GM23338 (cell line): ENCODE results near the gene CFAP100. TPM values are rescaled to one million over a fixed set of nuclear protein-coding genes. Genes with fewer than 3 reads are reported as not detected.

ENCODE experiments used
- ATAC-seq: fragments of 200-7000 bp; cut with Tn5 transposase; 3 replicates; pipeline ENCODE4 v1.9.1; 2020
- DNase-seq: peaks from one replicate; pipeline ENCODE4 v3.0.0-alpha.2; 2015; ENCODE audit warnings: low spot score
- H2AFZ ChIP-seq: fragments of 200-600 bp; sonication (generic); 2 replicates; pipeline ENCODE4 v1.8.0; 2016; ENCODE audit warnings: antibody characterized with exemption, mild to moderate bottlenecking, moderate library complexity
- H3F3A ChIP-seq: fragments of 200-600 bp; sonication (generic); replicated peaks from 2 replicates; pipeline ENCODE4 v1.8.0; 2017; ENCODE audit warnings: antibody characterized with exemption, mixed run types, low read depth
- H3K27ac ChIP-seq: fragments of 200-600 bp; sonication (generic); 2 replicates; pipeline ENCODE4 v1.6.1; 2016; ENCODE audit warnings: low read depth
- H3K27me3 ChIP-seq: fragments of 200-600 bp; sonication (generic); 2 replicates; pipeline ENCODE4 v1.8.0; 2016; ENCODE audit warnings: mild to moderate bottlenecking, mixed run types, moderate library complexity; ENCODE audit not compliant: insufficient read depth
- H3K36me3 ChIP-seq: fragments of 200-600 bp; sonication (generic); 2 replicates; pipeline ENCODE4 v1.8.0; 2016; ENCODE audit warnings: mild to moderate bottlenecking; ENCODE audit not compliant: insufficient read depth
- H3K4me1 ChIP-seq: fragments of 200-600 bp; sonication (generic); 2 replicates; pipeline ENCODE4 v1.8.0; 2016; ENCODE audit warnings: mild to moderate bottlenecking, moderate library complexity; ENCODE audit not compliant: insufficient read depth
- H3K4me2 ChIP-seq: fragments of 200-600 bp; sonication (generic); 2 replicates; pipeline ENCODE4 v1.7.1; 2017; ENCODE audit warnings: mixed run types
- H3K4me3 ChIP-seq: fragments of 200-600 bp; sonication (generic); 2 replicates; pipeline ENCODE4 v1.6.1; 2016; ENCODE audit warnings: mixed run types
- H3K79me2 ChIP-seq: fragments of 200-600 bp; sonication (generic); replicated peaks from 2 replicates; pipeline ENCODE4 v1.8.0; 2017; ENCODE audit warnings: mild to moderate bottlenecking; ENCODE audit not compliant: insufficient read depth
- H3K9me2 ChIP-seq: fragments of 200-600 bp; sonication (generic); 2 replicates; pipeline ENCODE4 v1.8.0; 2017; ENCODE audit not compliant: insufficient read depth
- H4K20me1 ChIP-seq: fragments of 200-600 bp; sonication (generic); replicated peaks from 2 replicates; pipeline ENCODE4 v1.8.0; 2017; ENCODE audit warnings: mild to moderate bottlenecking; ENCODE audit not compliant: insufficient read depth
- H3K27ac Mint-ChIP-seq: 2 replicates; pipeline ENCODE4 v1.8.0; 2020; ENCODE audit warnings: inconsistent platforms, mild to moderate bottlenecking, moderate library complexity, mixed read lengths
- H3K27me3 Mint-ChIP-seq: 3 replicates; pipeline ENCODE4 v1.8.0; 2022; ENCODE audit warnings: low read depth, mild to moderate bottlenecking, moderate library complexity, mixed read lengths, inconsistent platforms; ENCODE audit not compliant: insufficient read depth, poor library complexity
- H3K36me3 Mint-ChIP-seq: 3 replicates; pipeline ENCODE4 v1.8.0; 2021; ENCODE audit warnings: low read depth, mild to moderate bottlenecking, inconsistent platforms, moderate library complexity, mixed read lengths
- H3K4me1 Mint-ChIP-seq: 3 replicates; pipeline ENCODE4 v1.8.0; 2020; ENCODE audit warnings: mild to moderate bottlenecking, inconsistent platforms, mixed read lengths
- H3K4me3 Mint-ChIP-seq: 3 replicates; pipeline ENCODE4 v1.8.0; 2021; ENCODE audit warnings: moderate library complexity, mild to moderate bottlenecking, inconsistent platforms, mixed read lengths
- H3K9me3 Mint-ChIP-seq: 3 replicates; pipeline ENCODE4 v1.8.0; 2020; ENCODE audit warnings: moderate library complexity, mild to moderate bottlenecking, inconsistent platforms, mixed read lengths
- CREB1 ChIP-seq: fragments of 250-450 bp; sonication (Bioruptor Pico); IDR thresholded peaks from 2 replicates; pipeline ENCODE4 v1.5.0; 2020; ENCODE audit warnings: low read depth, mild to moderate bottlenecking, moderate library complexity
- ETS1 ChIP-seq: IDR thresholded peaks from 2 replicates; pipeline ENCODE4 v1.6.1; 2016; ENCODE audit warnings: antibody characterized with exemption
- EZH2 ChIP-seq: fragments of 200-600 bp; sonication (generic); IDR thresholded peaks from one replicate; pipeline ENCODE4 v1.8.0; 2017; ENCODE audit warnings: antibody characterized with exemption, mild to moderate bottlenecking, low read depth; ENCODE audit not compliant: unreplicated experiment
- NANOG ChIP-seq: IDR thresholded peaks from 2 replicates; pipeline ENCODE4 v1.6.1; 2016; ENCODE audit warnings: antibody characterized with exemption, borderline replicate concordance
- STAT1 ChIP-seq: IDR thresholded peaks from one replicate; pipeline ENCODE4 v1.6.1; 2016; ENCODE audit warnings: antibody characterized with exemption; ENCODE audit not compliant: unreplicated experiment
- ZNF114 ChIP-seq: fragments of 250-450 bp; sonication (Bioruptor Pico); IDR thresholded peaks from 2 replicates; pipeline ENCODE4 v1.5.0; 2020; ENCODE audit warnings: mild to moderate bottlenecking, moderate library complexity
- ZNF331 ChIP-seq: fragments of 250-450 bp; sonication (Bioruptor Pico); IDR thresholded peaks from 2 replicates; pipeline ENCODE4 v1.5.0; 2020; ENCODE audit warnings: low read depth, mild to moderate bottlenecking, moderate library complexity
- polyA plus RNA-seq: library from polyadenylated mRNA; unstranded; fragments of >200 nt; fragmentation: Nextera tagmentation; extraction: Ambion mirVana; gene quantifications from 2 replicates; pipeline ENCODE4 v1.2.1, GENCODE V29; 2016
- total RNA-seq: library from RNA; depleted of rRNA; stranded (reverse); fragments of >200 nt; shearing (Covaris generic); gene quantifications from 2 replicates; pipeline ENCODE4 v1.2.3, GENCODE V29; 2014
- TF ChIP-seq, protein P1 (sequence below), 2 experiments: fragments of 200-600 bp in 1 of 2; sonication (generic) in 1 of 2; conservative IDR thresholded peaks; 2 replicates each; pipeline versions ENCODE4 v1.5.1 to v1.6.1; 2016 to 2017; ENCODE audit warnings: antibody characterized with exemption in 2 of 2, low read depth in 2 of 2, mild to moderate bottlenecking in 2 of 2, moderate library complexity in 1 of 2

Gene CFAP100
- total and polyA plus RNA-seq, 2 experiments from 2014 or later, result 0.07 TPM; not detected in 1

- TF ChIP-seq ZNF114 (CRISPR knock-in tag) (no peak), ZNF331 (no peak), EZH2 (no peak), CREB1 (CRISPR knock-in tag) (no peak)
These were observed 18.3 kb upstream of the CFAP100 start (continued) for GRCh38 chr3:126376444-126376843.

- H3F3A ChIP-seq, result no peaks in the 10 kb centered on the region
- no peaks in the 10 kb centered on the region for H3K4me1 ChIP-seq
- Mint-ChIP-seq H3K4me3 (no peak overlapping the region), H3K9me3 (peaks cover 2% of the 10 kb centered on the region; the same call in 1 of the 3 replicates), H3K27me3 (peaks cover 4% of the 10 kb centered on the region), H3K36me3 (no peaks in the 10 kb centered on the region), H3K27ac (no peak overlapping the region), H3K4me1 (peaks cover 15% of the 10 kb centered on the region)
- no peak overlapping the region for H3K27ac ChIP-seq
- DNase-seq (no peak), ATAC-seq (no peak)
- TF ChIP-seq ETS1, result no peak
- no peak for TF ChIP-seq ZNF114 (CRISPR knock-in tag)
- no peak for TF ChIP-seq NANOG
- no peak for TF ChIP-seq STAT1
- TF ChIP-seq, protein P1, sequence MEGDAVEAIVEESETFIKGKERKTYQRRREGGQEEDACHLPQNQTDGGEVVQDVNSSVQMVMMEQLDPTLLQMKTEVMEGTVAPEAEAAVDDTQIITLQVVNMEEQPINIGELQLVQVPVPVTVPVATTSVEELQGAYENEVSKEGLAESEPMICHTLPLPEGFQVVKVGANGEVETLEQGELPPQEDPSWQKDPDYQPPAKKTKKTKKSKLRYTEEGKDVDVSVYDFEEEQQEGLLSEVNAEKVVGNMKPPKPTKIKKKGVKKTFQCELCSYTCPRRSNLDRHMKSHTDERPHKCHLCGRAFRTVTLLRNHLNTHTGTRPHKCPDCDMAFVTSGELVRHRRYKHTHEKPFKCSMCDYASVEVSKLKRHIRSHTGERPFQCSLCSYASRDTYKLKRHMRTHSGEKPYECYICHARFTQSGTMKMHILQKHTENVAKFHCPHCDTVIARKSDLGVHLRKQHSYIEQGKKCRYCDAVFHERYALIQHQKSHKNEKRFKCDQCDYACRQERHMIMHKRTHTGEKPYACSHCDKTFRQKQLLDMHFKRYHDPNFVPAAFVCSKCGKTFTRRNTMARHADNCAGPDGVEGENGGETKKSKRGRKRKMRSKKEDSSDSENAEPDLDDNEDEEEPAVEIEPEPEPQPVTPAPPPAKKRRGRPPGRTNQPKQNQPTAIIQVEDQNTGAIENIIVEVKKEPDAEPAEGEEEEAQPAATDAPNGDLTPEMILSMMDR (conservative IDR thresholded peaks at IDR 0.05; ENCODE audit: low read depth in 2 of 2), result no peak
- H2AFZ ChIP-seq, result no peak overlapping the region
- no peaks in the 10 kb centered on the region for H3K79me2 ChIP-seq
- H3K4me3 ChIP-seq, result no peak overlapping the region
- no peak overlapping the region for H3K4me2 ChIP-seq
- no peaks in the 10 kb centered on the region for H3K36me3 ChIP-seq
- no peaks in the 10 kb centered on the region; the same call in 1 of the 2 replicates for H3K9me2 ChIP-seq
- no peaks in the 10 kb centered on the region for H3K27me3 ChIP-seq
- no peaks in the 10 kb centered on the region for H4K20me1 ChIP-seq
These were observed 17.5 kb upstream of the CFAP100 start for GRCh38 chr3:126377211-126377610.

DNA sequence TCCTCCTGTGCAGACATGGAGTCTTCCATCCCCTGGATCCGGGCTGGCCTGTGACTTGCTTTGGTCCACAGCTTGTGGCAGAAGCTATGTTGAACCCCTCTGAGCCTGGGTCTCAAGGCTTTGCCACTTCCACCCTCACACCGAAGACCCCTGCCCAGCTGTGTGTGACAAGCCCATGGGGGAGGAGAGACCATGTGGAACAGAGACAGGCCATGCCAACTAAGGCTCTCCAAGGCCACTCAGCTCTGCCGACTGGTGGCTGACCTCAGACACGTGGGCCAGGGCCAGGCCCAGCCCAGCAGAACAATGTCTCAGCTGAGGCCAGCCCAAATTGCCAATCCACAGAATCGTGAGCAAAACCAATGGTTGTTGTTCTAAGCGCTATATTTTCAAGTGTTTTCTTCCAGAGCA lies 16.4 kb upstream of the CFAP100 start:
- Mint-ChIP-seq H3K27ac (no peak overlapping the region), H3K4me3 (no peak overlapping the region), H3K9me3 (peaks cover 2% of the 10 kb centered on the region; the same call in 1 of the 3 replicates), H3K4me1 (peaks cover 15% of the 10 kb centered on the region), H3K27me3 (peaks cover 4% of the 10 kb centered on the region), H3K36me3 (no peaks in the 10 kb centered on the region)
- no peak for ATAC-seq
- Histone ChIP-seq H3K9me2 (no peaks in the 10 kb centered on the region; the same call in 1 of the 2 replicates), H3F3A (no peaks in the 10 kb centered on the region), H3K4me3 (no peak overlapping the region), H2AFZ (no peak overlapping the region), H3K4me1 (no peaks in the 10 kb centered on the region), H3K27me3 (no peaks in the 10 kb centered on the region), H3K79me2 (no peaks in the 10 kb centered on the region), H3K4me2 (no peak overlapping the region), H3K36me3 (no peaks in the 10 kb centered on the region), H4K20me1 (no peaks in the 10 kb centered on the region), H3K27ac (no peak overlapping the region)
- no peak for DNase-seq
- no peak for TF ChIP-seq ZNF331
